HUES64 (cell line): ENCODE data around the gene CDC42. TPM values are rescaled to one million over a fixed set of nuclear protein-coding genes. Genes with fewer than 3 reads are reported as not detected.
"Not testable (repeated sequence)": the region's sequence is repeated elsewhere in the genome, so short reads cannot be mapped to it uniquely, and the experiment has no call there.

Source experiments
- H3K27ac ChIP-seq: 2 replicates; pipeline ENCODE4 v1.7.0; 2013; ENCODE audit warnings: low read depth, low read length, inconsistent platforms
- H3K27me3 ChIP-seq: 2 replicates; pipeline ENCODE4 v1.6.1; 2013; ENCODE audit warnings: mild to moderate bottlenecking, low read length; ENCODE audit not compliant: insufficient read depth
- H3K36me3 ChIP-seq: 2 replicates; pipeline ENCODE4 v1.6.1; 2013; ENCODE audit warnings: mild to moderate bottlenecking, low read length; ENCODE audit not compliant: insufficient read depth
- H3K4me1 ChIP-seq: 2 replicates; pipeline ENCODE4 v1.6.1; 2013; ENCODE audit warnings: mild to moderate bottlenecking, low read length, moderate library complexity; ENCODE audit not compliant: insufficient read depth
- H3K4me3 ChIP-seq: 2 replicates; pipeline ENCODE4 v1.5.1; 2013; ENCODE audit warnings: mild to moderate bottlenecking, low read length, moderate library complexity
- H3K9ac ChIP-seq: 2 replicates; pipeline ENCODE4 v1.6.1; 2013; ENCODE audit warnings: mild to moderate bottlenecking, low read depth, low read length
- H3K9me3 ChIP-seq: 2 replicates; pipeline ENCODE4 v1.6.1; 2013; ENCODE audit warnings: low read depth, low read length; ENCODE audit not compliant: insufficient read depth
- WGBS: fragments of 150-250, 120-280 bp; methylation state at CpG from one replicate; pipeline ENCODE4 v1.1.7; 2013; ENCODE audit warnings: missing lambda C conversion rate; 5-methylcytosine and 5-hydroxymethylcytosine counted together
- polyA plus RNA-seq, 2 experiments: library from polyadenylated mRNA; stranded (reverse); fragments of 50-300 nt; gene quantifications; one replicate each; pipeline ENCODE4 v1.2.3, GENCODE V29; 2013

CDC42 gene
- polyA plus RNA-seq (2013, experiment 1 of 2) = 160 TPM
- polyA plus RNA-seq (2013, experiment 2 of 2) = 179 TPM

- peak within 1 kb of the TSS; percentile 93 for H3K9ac ChIP-seq
- H3K4me1 ChIP-seq = peaks cover 3% of the 10 kb centered on the region; the same call in 1 of the 2 replicates
- H3K27ac ChIP-seq = peak within 1 kb of the TSS; percentile 99
- H3K9me3 ChIP-seq = no peaks in the 10 kb centered on the region
- 17% methylated on average over 81 of the region's 81 CpGs for WGBS
- H3K36me3 ChIP-seq = peaks cover 9% of the 10 kb centered on the region; the same call in 1 of the 2 replicates
- no peaks in the 10 kb centered on the region for H3K27me3 ChIP-seq
- H3K4me3 ChIP-seq = peak within 1 kb of the TSS; percentile 86
Measured at GRCh38 chr1:22052115-22053016, at the start of gene CDC42. Gene CDC42 (plus strand): TSS chr1:22052709. CDS start chr1:22078479, 25,770 bp downstream.

GRCh38 chr1:22002875-22003274 is 49.6 kb upstream of the CDC42 start:
- H3K9ac ChIP-seq, H3K27ac ChIP-seq, H3K36me3 ChIP-seq, H3K4me3 ChIP-seq, H3K9me3 ChIP-seq, H3K4me1 ChIP-seq, H3K27me3 ChIP-seq: not testable (repeated sequence)
- WGBS = 84% methylated on average over 8 of the region's 8 CpGs

- no CpG with 5 or more reads among the region's 3 CpGs for WGBS
- not testable (repeated sequence) for H3K36me3 ChIP-seq, H3K4me1 ChIP-seq, H3K4me3 ChIP-seq, H3K9ac ChIP-seq, H3K9me3 ChIP-seq, H3K27me3 ChIP-seq, H3K27ac ChIP-seq
Measured at GRCh38 chr1:22003959-22004358, 48.5 kb upstream of the CDC42 start.

GRCh38 chr1:22005261-22006149 is 47.0 kb upstream of the CDC42 start:
- not testable (repeated sequence) for H3K4me3 ChIP-seq, H3K27ac ChIP-seq
- 75% methylated on average over 18 of the region's 18 CpGs for WGBS

GRCh38 chr1:22006736-22007135 is 45.8 kb upstream of the CDC42 start:
- H3K36me3 ChIP-seq, H3K9ac ChIP-seq, H3K4me3 ChIP-seq, H3K4me1 ChIP-seq, H3K27me3 ChIP-seq, H3K9me3 ChIP-seq, H3K27ac ChIP-seq: not testable (repeated sequence)
- 85% methylated on average over 13 of the region's 13 CpGs for WGBS

More at GRCh38 chr1:22005261-22006149, 47.0 kb upstream of the CDC42 start:
- H3K9ac ChIP-seq, H3K9me3 ChIP-seq, H3K4me1 ChIP-seq, H3K27me3 ChIP-seq, H3K36me3 ChIP-seq: not testable (repeated sequence)

GRCh38 chr1:22007262-22007661 is 45.2 kb upstream of the CDC42 start:
- not testable (repeated sequence) for H3K4me1 ChIP-seq, H3K4me3 ChIP-seq, H3K9me3 ChIP-seq, H3K27ac ChIP-seq, H3K36me3 ChIP-seq, H3K27me3 ChIP-seq, H3K9ac ChIP-seq
- WGBS = 94% methylated on average over 8 of the region's 10 CpGs

- H3K9ac ChIP-seq, H3K9me3 ChIP-seq, H3K4me3 ChIP-seq, H3K36me3 ChIP-seq, H3K27me3 ChIP-seq, H3K4me1 ChIP-seq, H3K27ac ChIP-seq: not testable (repeated sequence)
- 90% methylated on average over 4 of the region's 11 CpGs for WGBS
Measured at GRCh38 chr1:22009566-22009965, 42.9 kb upstream of the CDC42 start.

- not testable (repeated sequence) for H3K36me3 ChIP-seq, H3K9ac ChIP-seq, H3K9me3 ChIP-seq, H3K4me1 ChIP-seq, H3K27me3 ChIP-seq, H3K27ac ChIP-seq, H3K4me3 ChIP-seq
- WGBS = 96% methylated on average over 2 of the region's 4 CpGs
Measured at GRCh38 chr1:22012752-22013151, 39.8 kb upstream of the CDC42 start.

GRCh38 chr1:22014575-22015206 is 37.8 kb upstream of the CDC42 start:
- H3K27me3 ChIP-seq, H3K9me3 ChIP-seq, H3K9ac ChIP-seq, H3K27ac ChIP-seq, H3K4me1 ChIP-seq, H3K36me3 ChIP-seq, H3K4me3 ChIP-seq: not testable (repeated sequence)
- WGBS = 92% methylated on average over 13 of the region's 13 CpGs

- H3K27me3 ChIP-seq = no peaks in the 10 kb centered on the region
- no peak overlapping the region for H3K27ac ChIP-seq
- no peak overlapping the region for H3K4me3 ChIP-seq
- H3K9ac ChIP-seq = no peak overlapping the region
- peaks cover 2% of the 10 kb centered on the region for H3K4me1 ChIP-seq
- H3K9me3 ChIP-seq = no peaks in the 10 kb centered on the region
- WGBS = 79% methylated on average over 10 of the region's 10 CpGs
- no peaks in the 10 kb centered on the region for H3K36me3 ChIP-seq
Measured at GRCh38 chr1:22018583-22019559, 33.6 kb upstream of the CDC42 start.
